DND-41 (cell line): Measurements from ENCODE around the gene MKNK2.
A peak's percentile ranks its signal among the peaks of the same experiment; 100 is the strongest.

Source experiments
- ATAC-seq: fragments of 200-7000 bp; cut with Tn5 transposase; 3 replicates; pipeline ENCODE4 v1.9.1; 2021; ENCODE audit warnings: low read depth; ENCODE audit not compliant: insufficient read depth
- DNase-seq: peaks from one replicate; pipeline ENCODE4 v3.0.0-alpha.2; 2020
- H2AFZ ChIP-seq: 2 replicates; pipeline ENCODE4 v1.6.0; 2012; ENCODE audit warnings: low read depth, low read length
- H3K27ac ChIP-seq: 2 replicates; pipeline ENCODE4 v1.5.1; 2012; ENCODE audit warnings: low read length, inconsistent platforms
- H3K27me3 ChIP-seq: fragments of 200-600 bp; sonication (generic); 2 replicates; pipeline ENCODE4 v1.6.0; 2012; ENCODE audit warnings: low read length, mild to moderate bottlenecking, inconsistent platforms; ENCODE audit not compliant: insufficient read depth, poor library complexity
- H3K36me3 ChIP-seq: 2 replicates; pipeline ENCODE4 v1.5.1; 2012; ENCODE audit warnings: low read length, inconsistent platforms; ENCODE audit not compliant: insufficient read depth
- H3K4me1 ChIP-seq: 2 replicates; pipeline ENCODE4 v1.5.1; 2012; ENCODE audit warnings: mild to moderate bottlenecking, low read length; ENCODE audit not compliant: insufficient read depth
- H3K4me2 ChIP-seq: 2 replicates; pipeline ENCODE4 v1.6.0; 2012; ENCODE audit warnings: mild to moderate bottlenecking, moderate library complexity, low read length, inconsistent platforms; ENCODE audit not compliant: insufficient read depth
- H3K4me3 ChIP-seq, 2 experiments: fragments of 200-600 bp in 1 of 2; shearing (Covaris generic) in 1 of 2; 2 replicates each; pipeline ENCODE4 v1.5.1; 2012 to 2016; ENCODE audit warnings: inconsistent platforms in 2 of 2, low read length in 2 of 2, mild to moderate bottlenecking in 2 of 2, low read depth in 1 of 2, moderate library complexity in 1 of 2
- H3K79me2 ChIP-seq: 2 replicates; pipeline ENCODE4 v1.6.0; 2012; ENCODE audit warnings: low read length, inconsistent platforms; ENCODE audit not compliant: insufficient read depth
- H3K9ac ChIP-seq: 2 replicates; pipeline ENCODE4 v1.6.0; 2012; ENCODE audit warnings: low read depth, mild to moderate bottlenecking, inconsistent platforms, low read length, moderate library complexity
- H3K9me3 ChIP-seq: 2 replicates; pipeline ENCODE4 v1.5.1; 2012; ENCODE audit warnings: low read length, moderate library complexity, mild to moderate bottlenecking, inconsistent platforms; ENCODE audit not compliant: insufficient read depth, severe bottlenecking
- H4K20me1 ChIP-seq: 2 replicates; pipeline ENCODE4 v1.6.0; 2012; ENCODE audit warnings: low read length; ENCODE audit not compliant: insufficient read depth
- EZH2 ChIP-seq: IDR thresholded peaks from 3 replicates; pipeline ENCODE4 v1.6.1; 2012; ENCODE audit warnings: borderline replicate concordance, low read depth, mild to moderate bottlenecking, moderate library complexity, low read length, inconsistent platforms; ENCODE audit not compliant: severe bottlenecking
- TF ChIP-seq, protein P1 (sequence below): IDR thresholded peaks from 2 replicates; pipeline ENCODE4 v1.5.1; 2012; ENCODE audit warnings: borderline replicate concordance, low read length, moderate library complexity, mild to moderate bottlenecking; ENCODE audit not compliant: poor library complexity, severe bottlenecking; ENCODE audit errors: extremely low read depth

The MKNK2 gene

DNA sequence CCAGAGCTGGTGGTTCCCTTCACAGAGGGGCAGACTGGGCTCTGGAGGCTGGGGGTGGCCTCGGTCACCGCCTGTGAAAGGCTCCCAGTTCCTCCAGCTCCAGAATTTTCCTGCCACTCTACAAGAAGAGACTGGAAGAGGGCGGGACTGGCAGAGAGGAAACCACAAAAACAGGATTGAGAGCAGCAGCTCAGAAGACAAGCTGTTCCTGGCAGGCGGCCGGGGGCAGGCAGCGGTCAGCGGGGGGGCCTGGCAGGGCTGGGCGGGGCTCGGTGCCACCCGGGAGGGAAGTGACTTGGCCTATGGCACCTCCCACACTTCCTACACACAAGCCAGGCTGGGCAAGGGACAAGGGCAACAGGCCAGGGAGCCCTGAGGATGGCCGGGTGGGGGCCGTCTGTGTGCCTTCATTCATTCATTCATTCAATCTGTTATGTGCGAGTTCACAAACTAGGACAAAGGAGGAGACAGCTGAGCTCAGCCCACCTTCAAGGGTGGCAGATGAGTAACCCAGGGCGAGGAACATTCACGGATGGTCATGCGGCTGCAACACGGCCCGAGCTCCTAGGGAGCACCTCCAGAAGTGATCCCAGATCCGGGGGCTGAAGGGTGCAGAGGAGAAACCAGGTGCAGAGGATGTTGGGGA, 18.6 kb downstream of the MKNK2 start:
- Histone ChIP-seq H3K4me1 (peaks cover 4% of the 10 kb centered on the region), H3K79me2 (no peaks in the 10 kb centered on the region), H3K9ac (no peak overlapping the region), H3K4me2 (no peak overlapping the region), H3K4me3 (no peak overlapping the region), H3K9me3 (peaks cover 11% of the 10 kb centered on the region), H3K27ac (no peak overlapping the region), H4K20me1 (no peaks in the 10 kb centered on the region), H3K36me3 (no peaks in the 10 kb centered on the region), H3K27me3 (no peaks in the 10 kb centered on the region), H2AFZ (no peak overlapping the region)
- DNase-seq (no peak), ATAC-seq (peak; percentile 23; the same call in 1 of the 3 replicates)
- TF ChIP-seq EZH2 = no peak
- TF ChIP-seq, protein P1, sequence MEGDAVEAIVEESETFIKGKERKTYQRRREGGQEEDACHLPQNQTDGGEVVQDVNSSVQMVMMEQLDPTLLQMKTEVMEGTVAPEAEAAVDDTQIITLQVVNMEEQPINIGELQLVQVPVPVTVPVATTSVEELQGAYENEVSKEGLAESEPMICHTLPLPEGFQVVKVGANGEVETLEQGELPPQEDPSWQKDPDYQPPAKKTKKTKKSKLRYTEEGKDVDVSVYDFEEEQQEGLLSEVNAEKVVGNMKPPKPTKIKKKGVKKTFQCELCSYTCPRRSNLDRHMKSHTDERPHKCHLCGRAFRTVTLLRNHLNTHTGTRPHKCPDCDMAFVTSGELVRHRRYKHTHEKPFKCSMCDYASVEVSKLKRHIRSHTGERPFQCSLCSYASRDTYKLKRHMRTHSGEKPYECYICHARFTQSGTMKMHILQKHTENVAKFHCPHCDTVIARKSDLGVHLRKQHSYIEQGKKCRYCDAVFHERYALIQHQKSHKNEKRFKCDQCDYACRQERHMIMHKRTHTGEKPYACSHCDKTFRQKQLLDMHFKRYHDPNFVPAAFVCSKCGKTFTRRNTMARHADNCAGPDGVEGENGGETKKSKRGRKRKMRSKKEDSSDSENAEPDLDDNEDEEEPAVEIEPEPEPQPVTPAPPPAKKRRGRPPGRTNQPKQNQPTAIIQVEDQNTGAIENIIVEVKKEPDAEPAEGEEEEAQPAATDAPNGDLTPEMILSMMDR = no peak

DNA sequence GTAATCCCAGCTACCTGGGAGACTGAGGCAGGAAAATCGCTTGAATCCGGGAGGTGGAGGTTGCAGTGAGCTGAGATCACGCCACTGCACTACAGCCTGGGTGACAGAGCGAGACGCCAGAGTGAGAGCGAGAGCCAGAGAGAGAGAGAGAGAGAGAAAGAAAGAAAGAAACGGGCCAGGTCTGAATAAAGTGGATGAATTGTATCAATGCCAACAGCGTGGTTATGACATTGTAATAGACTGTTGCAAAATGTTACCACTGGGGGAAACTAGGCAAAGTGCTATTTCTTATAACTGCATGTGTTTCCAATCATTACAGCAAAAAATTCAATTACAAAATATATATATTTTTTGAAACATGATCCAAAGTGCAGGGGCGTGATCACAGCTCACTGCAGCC, 23.7 kb downstream of the MKNK2 start:
- ATAC-seq (no peak), DNase-seq (no peak)
- Histone ChIP-seq H3K36me3 (no peaks in the 10 kb centered on the region), H3K9me3 (no peaks in the 10 kb centered on the region), H3K4me1 (peaks cover under 1% of the 10 kb centered on the region; the same call in 1 of the 2 replicates), H4K20me1 (no peaks in the 10 kb centered on the region), H3K79me2 (no peaks in the 10 kb centered on the region), H3K27me3 (no peaks in the 10 kb centered on the region), H3K4me2 (no peak overlapping the region), H3K4me3 (no peak overlapping the region), H2AFZ (no peak overlapping the region), H3K9ac (no peak overlapping the region), H3K27ac (no peak overlapping the region)
- TF ChIP-seq EZH2 = no peak
- TF ChIP-seq, protein P1 = no peak

DNA sequence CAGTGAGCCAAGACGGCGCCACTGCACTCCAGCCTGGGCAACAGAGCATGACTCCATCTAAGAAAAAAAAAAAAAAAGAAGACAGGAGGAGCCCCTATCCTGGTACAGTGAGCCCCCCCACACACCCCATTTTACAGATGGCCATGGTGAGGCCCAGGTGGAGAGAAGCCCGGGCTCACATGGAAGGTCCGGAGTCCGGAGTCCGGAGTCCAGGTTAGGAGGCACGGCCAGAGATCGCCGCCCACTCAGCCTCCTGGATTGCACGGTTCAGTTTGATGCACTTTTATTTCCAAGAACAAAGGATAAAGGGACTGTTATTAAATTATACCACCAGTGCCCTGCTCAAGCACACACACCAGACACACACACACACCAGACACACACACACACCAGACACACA, 24.3 kb downstream of the MKNK2 start:
- no peak overlapping the region for H3K9ac ChIP-seq
- no peak overlapping the region for H3K4me3 ChIP-seq
- H3K27ac ChIP-seq = no peak overlapping the region
- H3K79me2 ChIP-seq = no peaks in the 10 kb centered on the region
- H3K4me2 ChIP-seq = no peak overlapping the region
- H4K20me1 ChIP-seq = no peaks in the 10 kb centered on the region
- H3K36me3 ChIP-seq = no peaks in the 10 kb centered on the region
- no peak overlapping the region for H2AFZ ChIP-seq
- no peaks in the 10 kb centered on the region for H3K27me3 ChIP-seq
- no peak for DNase-seq
- H3K4me1 ChIP-seq = no peaks in the 10 kb centered on the region
- H3K9me3 ChIP-seq = no peaks in the 10 kb centered on the region
- no peak for TF ChIP-seq EZH2
- TF ChIP-seq, protein P1 = no peak
- no peak for ATAC-seq

DNA sequence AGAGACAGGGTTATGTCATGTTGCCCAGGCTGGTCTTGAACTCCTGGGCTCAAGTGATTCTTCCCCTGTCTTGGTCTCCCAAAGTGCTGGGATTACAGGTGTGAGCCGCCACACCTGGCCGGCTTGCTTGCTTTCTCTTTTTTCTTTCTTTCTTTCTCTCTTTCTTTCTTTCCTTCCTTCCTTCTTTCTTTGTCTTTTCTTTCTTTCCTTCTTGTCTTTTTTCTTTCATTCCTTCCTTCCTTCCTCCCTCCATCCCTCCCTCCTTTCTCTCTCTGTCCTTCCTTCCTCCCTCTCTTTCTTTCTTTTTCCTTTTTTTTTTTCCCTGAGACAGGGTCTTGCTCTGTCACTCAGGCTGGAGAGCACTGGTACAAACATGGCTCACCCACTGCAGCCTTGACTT, 28.8 kb downstream of the MKNK2 start:
- Histone ChIP-seq H3K36me3 (no peaks in the 10 kb centered on the region), H3K4me1 (peaks cover 8% of the 10 kb centered on the region), H3K27ac (no peak overlapping the region), H3K9me3 (no peaks in the 10 kb centered on the region), H2AFZ (no peak overlapping the region), H3K4me3 (no peak overlapping the region), H3K9ac (no peak overlapping the region), H3K4me2 (no peak overlapping the region), H3K79me2 (no peaks in the 10 kb centered on the region), H3K27me3 (no peaks in the 10 kb centered on the region), H4K20me1 (no peaks in the 10 kb centered on the region)
- TF ChIP-seq, protein P1 = no peak
- no peak for TF ChIP-seq EZH2
- ATAC-seq (no peak), DNase-seq (no peak)
